GM12873 (cell line): Measurements from ENCODE around the gene NTN5.

Experiments used
- CTCF ChIP-seq: IDR thresholded peaks from 2 replicates; pipeline ENCODE4 v1.5.1; 2012; ENCODE audit warnings: low read depth, mild to moderate bottlenecking, moderate library complexity, low read length, control low read depth; ENCODE audit not compliant: insufficient read depth; ENCODE audit errors: missing control alignments

NTN5 gene

GRCh38 chr19:48642862-48643261 is 30.0 kb downstream of the NTN5 start:
- TF ChIP-seq CTCF: no peak

- TF ChIP-seq CTCF: no peak
Measured at GRCh38 chr19:48641850-48642249, 31.0 kb downstream of the NTN5 start.

- no peak for TF ChIP-seq CTCF
Measured at GRCh38 chr19:48639483-48640375, 33.1 kb downstream of the NTN5 start.

GRCh38 chr19:48638831-48639381 is 33.9 kb downstream of the NTN5 start:
- TF ChIP-seq CTCF: no peak

- TF ChIP-seq CTCF: peak; percentile 10
Measured at GRCh38 chr19:48637948-48638830, 34.6 kb downstream of the NTN5 start.

GRCh38 chr19:48637449-48637947 is 35.3 kb downstream of the NTN5 start:
- no peak for TF ChIP-seq CTCF
